KBM-7 (cell line): ENCODE results near the gene OPA1.
A peak's percentile ranks its signal among the peaks of the same experiment; 100 is the strongest.

Experiments used
- DNase-seq: peaks from one replicate; pipeline ENCODE4 v3.0.0-alpha.2; 2015
- in situ Hi-C: fragments of 300-500 bp; cut with MboI; formaldehyde crosslinking; loops from 2 replicates; pipeline ENCODE4 v1.14.3; 2020; ENCODE audit warnings: low sequenced_read_pairs, low pct_unique_long_range_greater_than_20kb, mixed read lengths

The OPA1 gene

GRCh38 chr3:193686665-193687483 is 93.9 kb downstream of the OPA1 start:
- in situ Hi-C loops = no loop called here
- DNase-seq = no peak

- in situ Hi-C loops = no loop called here
- no peak for DNase-seq
Observed at GRCh38 chr3:193688834-193689714, 96.1 kb downstream of the OPA1 start.

- in situ Hi-C loops = no loop called here
- peak; percentile 27 for DNase-seq
Observed at GRCh38 chr3:193693774-193694173, 100.8 kb downstream of the OPA1 start.

GRCh38 chr3:193701953-193702635 is 109.1 kb downstream of the OPA1 start:
- peak; percentile 91 for DNase-seq
- in situ Hi-C loops = no loop called here

GRCh38 chr3:193702967-193703366 is 110.0 kb downstream of the OPA1 start:
- DNase-seq = no peak
- in situ Hi-C loops = no loop called here

GRCh38 chr3:193704431-193704830 is 111.4 kb downstream of the OPA1 start:
- in situ Hi-C loops = no loop called here
- no peak for DNase-seq

GRCh38 chr3:193708270-193708669 is 115.3 kb downstream of the OPA1 start:
- no peak for DNase-seq
- in situ Hi-C loops = no loop called here

- in situ Hi-C loops = no loop called here
- no peak for DNase-seq
Observed at GRCh38 chr3:193710286-193711165, 117.5 kb downstream of the OPA1 start.

GRCh38 chr3:193711166-193711485 is 118.1 kb downstream of the OPA1 start:
- in situ Hi-C loops = no loop called here
- DNase-seq = no peak

GRCh38 chr3:193711523-193711963 is 118.5 kb downstream of the OPA1 start:
- no peak for DNase-seq
- in situ Hi-C loops = no loop called here

- in situ Hi-C loops = no loop called here
- no peak for DNase-seq
Observed at GRCh38 chr3:193711964-193712598, 119.1 kb downstream of the OPA1 start.

- in situ Hi-C loops = no loop called here
- no peak for DNase-seq
Observed at GRCh38 chr3:193712938-193713337, 119.9 kb downstream of the OPA1 start.

- in situ Hi-C loops = no loop called here
- DNase-seq = no peak
Observed at GRCh38 chr3:193714523-193715137, 121.6 kb downstream of the OPA1 start.

GRCh38 chr3:193716150-193716549 is 123.1 kb downstream of the OPA1 start:
- in situ Hi-C loops = no loop called here
- DNase-seq = peak; percentile 63

GRCh38 chr3:193719735-193720134 is 126.7 kb downstream of the OPA1 start:
- in situ Hi-C loops = no loop called here
- DNase-seq = no peak

GRCh38 chr3:193720169-193720568 is 127.2 kb downstream of the OPA1 start:
- no peak for DNase-seq
- in situ Hi-C loops = no loop called here

- no peak for DNase-seq
- in situ Hi-C loops = no loop called here
Observed at GRCh38 chr3:193722566-193722965, 129.6 kb downstream of the OPA1 start.

- no peak for DNase-seq
- in situ Hi-C loops = no loop called here
Observed at GRCh38 chr3:193727089-193727488, 134.1 kb downstream of the OPA1 start.
